Kidney capillary endothelial cell (primary cell): Measurements from ENCODE around the gene NUP214.
A peak's percentile ranks its signal among the peaks of the same experiment; 100 is the strongest.
"Not testable (repeated sequence)": the region's sequence is repeated elsewhere in the genome, so short reads cannot be mapped to it uniquely, and the experiment has no call there.

Experiments
- DNase-seq: peaks from one replicate; pipeline ENCODE4 v3.0.0-alpha.2; 2018; ENCODE audit warnings: low spot score

The NUP214 gene

DNA sequence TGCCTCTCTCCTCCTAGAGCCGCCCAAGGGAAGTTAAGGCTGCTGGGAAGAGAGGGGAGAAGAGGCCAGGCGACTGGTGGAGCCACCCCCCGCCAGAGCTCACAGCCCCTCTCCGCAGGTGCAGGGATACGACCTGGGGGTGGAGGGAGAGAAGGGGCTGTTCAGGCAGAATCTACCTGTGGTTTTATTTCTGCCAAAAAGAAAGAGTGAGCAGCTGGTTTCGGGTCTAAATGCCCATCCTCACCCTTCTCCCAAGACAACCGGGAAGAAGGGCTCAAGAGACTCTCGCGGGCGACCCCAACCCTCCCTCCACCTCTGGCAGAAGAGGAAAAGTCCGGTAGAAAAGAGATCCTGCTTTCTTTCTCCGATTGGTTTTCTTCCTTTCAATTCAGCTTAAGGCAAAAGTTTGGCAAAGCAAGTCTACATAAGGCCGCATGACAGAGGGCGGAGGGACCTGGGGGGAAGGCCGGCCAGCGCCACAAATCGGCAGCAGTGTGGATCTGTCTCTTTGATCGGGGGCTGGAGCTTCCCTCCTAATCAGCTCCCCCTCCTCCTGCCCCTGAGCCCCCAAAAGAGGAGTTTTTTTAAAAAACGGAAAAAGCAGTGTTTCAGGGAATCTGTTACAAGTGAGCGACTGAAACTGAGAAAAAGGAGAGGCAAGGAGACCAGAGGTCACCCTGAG lies 134.7 kb downstream of the NUP214 start:
- DNase-seq: no peak

- no peak for DNase-seq
Measured at GRCh38 chr9:131260751-131261452, 135.5 kb downstream of the NUP214 start.

DNA sequence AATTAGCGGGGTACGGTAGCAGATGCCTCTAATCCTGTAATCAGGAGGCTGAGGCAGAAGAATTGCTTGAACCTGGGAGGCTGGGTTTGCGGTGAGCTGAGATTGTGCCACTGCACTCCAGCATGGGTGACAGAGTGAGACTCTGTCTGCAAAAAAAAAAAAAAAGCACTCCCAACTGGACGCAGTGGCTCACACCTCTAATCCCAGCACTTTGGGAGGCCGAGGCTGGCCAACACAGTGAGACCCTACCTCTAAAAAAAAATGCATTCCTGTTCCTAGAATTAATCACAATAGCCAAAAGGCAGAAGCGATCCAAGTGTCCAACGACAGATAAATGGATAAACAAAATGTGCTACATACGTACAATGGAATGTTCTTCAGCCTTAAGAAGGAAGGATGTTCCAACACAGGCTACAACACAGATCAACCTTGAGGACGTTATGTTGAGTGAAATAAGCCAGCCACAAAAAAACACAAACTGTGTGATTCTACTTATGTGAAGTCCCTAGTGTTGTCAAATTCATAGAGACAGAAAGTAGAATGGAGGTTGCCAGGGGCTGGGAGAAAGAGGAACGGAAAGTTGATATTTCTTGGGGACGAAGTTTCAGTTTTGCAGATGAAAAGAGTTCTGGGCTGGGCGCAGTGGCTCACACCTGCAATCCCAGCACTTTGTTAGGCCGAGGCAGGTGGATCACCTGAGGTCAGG lies 137.1 kb downstream of the NUP214 start:
- no peak for DNase-seq

DNA sequence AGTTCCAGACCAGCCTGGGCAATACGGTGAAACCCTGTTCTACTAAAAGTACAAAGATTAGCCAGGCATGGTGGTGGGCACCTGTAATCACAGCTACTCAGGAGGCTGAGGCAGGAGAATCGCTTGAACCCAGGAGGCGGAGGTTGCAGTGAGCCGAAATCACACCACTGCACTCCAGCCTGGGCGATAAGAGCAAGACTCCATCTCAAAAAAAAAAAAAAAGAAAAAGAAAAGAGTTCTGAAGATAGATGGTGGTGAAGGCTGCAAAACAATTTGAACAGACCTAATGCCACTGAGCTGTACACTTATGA lies 137.6 kb downstream of the NUP214 start:
- DNase-seq: not testable (repeated sequence)

DNA sequence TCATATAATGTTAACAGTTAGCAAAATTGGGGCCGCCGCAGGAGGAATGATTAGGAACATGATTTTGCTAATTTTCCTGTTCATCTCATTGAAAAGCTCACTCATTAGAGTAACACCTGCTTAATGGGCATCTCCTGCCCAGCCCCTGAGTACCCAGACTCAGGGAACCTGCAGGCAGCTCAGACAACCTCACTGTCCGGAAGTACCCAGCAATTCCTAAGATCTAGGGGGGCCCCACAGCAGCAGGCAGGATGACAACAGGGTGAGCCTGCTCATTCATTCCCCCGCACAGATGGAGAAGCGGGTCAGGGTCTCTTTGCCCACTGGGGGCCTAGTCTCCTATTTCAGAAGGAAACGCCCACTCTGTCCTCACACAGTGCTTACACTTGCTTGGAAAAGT lies 138.3 kb downstream of the NUP214 start:
- no peak for DNase-seq

- DNase-seq: no peak
Measured at GRCh38 chr9:131264231-131264630, 138.8 kb downstream of the NUP214 start.

GRCh38 chr9:131266266-131267229 lies 141.2 kb downstream of the NUP214 start:
- no peak for DNase-seq

- DNase-seq: peak; percentile 84
Measured at GRCh38 chr9:131270171-131271015, 145.0 kb downstream of the NUP214 start.

DNA sequence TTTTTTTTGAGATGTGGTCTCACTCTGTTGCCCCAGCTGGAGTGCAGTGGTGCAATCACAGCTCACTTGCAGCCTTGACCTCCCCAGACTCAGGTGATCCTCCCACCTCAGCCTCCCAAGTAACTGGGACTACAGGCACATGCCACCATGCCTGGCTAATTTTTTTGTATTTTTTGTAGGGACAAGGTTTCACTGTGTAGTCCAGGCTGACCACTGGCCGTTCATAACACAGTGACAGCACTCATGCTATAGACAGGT lies 145.6 kb downstream of the NUP214 start:
- DNase-seq: not testable (repeated sequence)

GRCh38 chr9:131271506-131271931 lies 146.1 kb downstream of the NUP214 start:
- DNase-seq: no peak

DNA sequence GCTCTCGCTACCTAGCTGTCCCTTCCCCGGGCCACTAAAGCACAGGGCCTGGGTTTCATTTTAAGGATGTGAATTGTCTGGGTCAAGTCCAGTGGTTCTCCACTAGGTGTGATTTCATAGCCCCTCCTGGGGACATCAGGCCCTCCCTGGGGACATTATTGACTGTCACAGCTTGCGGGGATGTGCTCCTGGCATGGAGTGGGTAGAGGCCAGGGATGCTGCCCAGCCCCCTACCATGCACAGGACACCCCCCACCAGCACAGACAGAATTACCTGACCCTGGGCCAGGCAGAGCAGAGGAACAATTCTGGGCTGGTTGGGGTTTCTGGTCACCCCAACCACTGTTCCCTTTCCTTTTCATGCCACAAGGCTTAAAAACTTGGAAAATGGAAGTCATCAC lies 146.8 kb downstream of the NUP214 start:
- DNase-seq: no peak

DNA sequence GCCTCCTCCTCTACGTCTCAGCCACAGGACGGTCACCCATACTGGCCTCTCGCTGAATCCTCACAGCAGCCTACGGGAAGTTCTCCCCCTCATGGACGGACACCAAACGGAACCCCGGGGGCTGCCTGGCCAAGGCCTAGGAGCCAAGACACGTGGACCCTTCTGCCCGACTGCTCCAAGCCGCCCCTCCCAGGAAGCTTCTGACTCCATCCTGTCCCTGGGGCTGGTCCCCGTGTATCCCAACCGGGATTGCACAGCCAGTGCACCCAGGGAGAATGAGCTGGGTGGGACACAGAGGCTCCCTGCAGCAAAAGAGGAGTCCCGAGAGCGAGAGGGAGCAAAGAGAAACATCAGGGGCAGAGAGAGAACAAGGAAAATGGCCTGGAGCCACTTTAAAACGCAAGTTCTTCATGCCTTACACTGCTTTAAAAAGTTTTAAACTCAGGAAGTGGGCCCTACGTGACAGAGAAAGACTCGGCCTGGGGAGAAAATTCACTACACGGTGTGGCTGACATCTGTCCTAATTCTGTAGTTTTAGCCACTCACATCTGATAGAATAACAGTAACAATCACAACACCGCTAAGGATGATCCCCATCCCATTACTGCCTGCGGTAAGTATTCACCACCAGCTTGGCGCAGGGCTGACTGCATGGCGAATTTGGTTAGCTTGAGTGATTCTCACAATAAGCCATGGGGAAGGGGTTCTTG lies 147.9 kb downstream of the NUP214 start:
- DNase-seq: peak; percentile 40

GRCh38 chr9:131273856-131274673 lies 148.7 kb downstream of the NUP214 start:
- no peak for DNase-seq

- DNase-seq: no peak
Measured at GRCh38 chr9:131274674-131275331, 149.4 kb downstream of the NUP214 start.

- DNase-seq: peak; percentile 61
Measured at GRCh38 chr9:131275332-131276093, 150.1 kb downstream of the NUP214 start.

DNA sequence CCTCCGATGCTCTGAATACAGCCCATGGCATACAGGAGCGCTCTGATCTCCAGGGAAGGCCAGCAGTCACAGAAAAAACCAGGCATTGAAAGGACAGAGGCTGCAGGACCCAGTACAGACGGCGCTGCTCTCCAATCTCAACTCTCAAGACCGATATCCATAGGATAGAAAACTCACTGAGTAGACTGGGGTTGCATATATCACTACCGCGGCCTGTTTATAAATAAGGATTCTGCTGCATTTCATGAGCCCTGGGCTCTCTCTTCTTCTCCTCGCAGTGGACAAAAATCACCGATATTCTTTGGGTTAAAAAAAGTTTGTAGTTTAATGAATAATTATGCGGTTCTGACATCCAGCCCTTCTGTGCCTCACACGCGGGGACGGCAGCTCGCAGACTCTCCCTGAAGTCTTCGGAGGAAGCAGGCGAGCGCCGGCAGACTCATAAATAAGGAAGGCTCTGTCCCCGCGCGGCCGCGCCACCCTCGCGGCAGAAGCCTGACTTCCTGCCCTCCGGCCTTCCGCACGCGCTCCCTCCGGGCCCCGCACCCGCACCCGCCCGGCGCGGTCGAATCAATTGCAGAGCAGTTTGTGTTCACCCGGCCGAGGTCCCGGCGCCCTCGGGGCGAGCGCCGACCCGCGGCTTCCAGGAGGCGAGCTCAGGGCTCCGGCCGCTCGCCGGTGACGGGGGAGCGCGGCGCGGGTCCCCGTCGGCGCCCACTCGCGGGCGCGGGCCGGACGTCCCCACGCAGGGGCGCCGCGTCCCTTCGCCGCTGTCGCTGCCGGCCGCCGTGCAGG lies 150.9 kb downstream of the NUP214 start, which contains the start of gene FAM78A:
FAM78A (minus strand) TSS at position 417 of the 795 bp plus-strand sequence; CDS start at position 86, 331 bp downstream.
- DNase-seq: peak; percentile 56

GRCh38 chr9:131276891-131277286 lies 151.5 kb downstream of the NUP214 start:
- no peak for DNase-seq
